GM19238 (cell line): ENCODE results near the gene RUVBL2.

ENCODE experiments used
- DNase-seq: peaks from one replicate; pipeline ENCODE4 v3.0.0; 2011; ENCODE audit warnings: low spot score; ENCODE audit not compliant: insufficient read length

The RUVBL2 gene

DNA sequence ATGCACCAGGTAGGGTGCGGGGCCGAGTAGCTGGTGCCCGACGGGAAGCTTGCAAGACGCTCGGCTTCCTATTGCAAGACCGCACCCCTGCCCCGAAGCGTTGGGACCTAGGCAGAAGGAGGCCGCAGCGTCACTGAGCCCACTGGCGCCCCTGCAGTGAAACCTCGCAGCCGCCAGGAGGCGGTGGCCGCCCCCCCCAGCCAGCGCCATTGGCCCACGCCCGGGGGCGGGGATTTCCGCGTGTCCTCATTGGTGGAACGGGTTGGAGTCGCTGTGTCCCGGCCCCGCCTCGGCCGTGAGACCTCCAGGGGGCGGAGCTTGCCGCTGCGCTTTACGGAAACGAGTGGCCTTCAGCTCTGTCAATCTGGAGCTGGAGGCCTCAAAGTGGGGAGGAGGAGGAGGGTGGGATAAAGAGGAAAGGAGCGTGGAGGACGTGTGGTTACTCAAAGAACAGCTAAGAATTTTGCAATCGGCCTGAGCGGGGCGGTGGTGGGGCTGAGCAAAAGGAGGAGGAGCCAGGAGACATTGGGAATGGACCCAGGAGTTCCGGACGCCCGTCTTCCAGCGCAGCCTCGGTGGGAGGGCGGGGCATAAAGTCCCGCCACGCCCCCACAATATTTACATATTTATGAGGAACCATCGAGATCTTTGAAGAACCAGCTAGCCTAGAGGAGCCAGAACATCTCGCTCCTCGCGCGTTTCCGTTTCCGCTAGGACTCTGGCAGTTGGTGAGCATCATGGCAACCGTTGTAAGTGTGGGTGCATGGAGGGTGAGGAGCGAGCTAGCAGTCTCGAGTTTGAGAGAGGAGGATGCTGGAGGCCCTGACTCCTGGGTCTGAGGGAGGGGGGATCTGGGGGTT lies at the start of gene RUVBL2, which contains the start of gene GYS1:
RUVBL2 (plus strand) TSS at position 713 of the 860 bp plus-strand sequence; CDS start at position 738, 25 bp downstream.
GYS1 (minus strand) TSS at position 135 of the 860 bp plus-strand sequence. CDS start 197 bp downstream, outside the sequence.
- DNase-seq = peak; percentile 98

DNA sequence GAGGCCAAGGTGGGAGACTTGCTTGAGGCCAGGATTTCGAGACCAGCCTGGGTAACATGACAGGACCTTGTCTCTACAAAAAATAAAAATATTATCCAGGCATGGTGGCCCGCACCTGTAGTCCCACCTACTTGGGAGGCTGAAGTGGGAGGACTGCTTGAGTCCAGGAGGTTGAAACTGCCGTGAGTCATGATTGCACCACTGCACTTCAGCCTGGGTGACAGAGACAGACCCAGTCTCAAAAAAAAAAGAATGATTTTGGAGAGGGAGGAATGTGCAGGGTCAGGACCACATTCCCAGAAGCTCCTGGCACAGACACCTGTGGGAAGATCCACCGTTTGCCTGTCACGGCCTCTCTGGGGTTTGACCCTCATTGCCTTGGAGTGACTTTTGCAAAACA lies 48.3 kb upstream of the RUVBL2 start:
- DNase-seq = no peak

DNA sequence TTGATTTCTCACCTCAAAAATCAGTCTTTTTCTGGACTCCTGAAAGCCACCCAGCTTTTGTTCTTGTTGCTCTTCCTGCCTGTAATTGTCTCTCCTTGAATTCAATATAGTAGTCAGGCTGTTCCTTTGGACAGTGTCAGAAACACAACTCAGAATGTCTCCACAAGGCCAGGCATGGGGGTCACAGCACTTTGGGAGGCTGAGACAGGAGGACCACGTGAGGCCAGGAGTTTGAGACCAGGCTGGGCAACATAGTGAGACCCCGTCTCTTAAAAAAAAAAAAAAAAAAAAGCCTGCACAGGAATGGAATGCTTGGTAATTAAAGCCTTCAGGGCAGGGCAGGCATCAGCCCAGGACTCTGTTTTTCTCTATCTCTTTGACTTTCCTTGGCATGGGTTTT lies 47.9 kb upstream of the RUVBL2 start:
- no peak for DNase-seq

DNA sequence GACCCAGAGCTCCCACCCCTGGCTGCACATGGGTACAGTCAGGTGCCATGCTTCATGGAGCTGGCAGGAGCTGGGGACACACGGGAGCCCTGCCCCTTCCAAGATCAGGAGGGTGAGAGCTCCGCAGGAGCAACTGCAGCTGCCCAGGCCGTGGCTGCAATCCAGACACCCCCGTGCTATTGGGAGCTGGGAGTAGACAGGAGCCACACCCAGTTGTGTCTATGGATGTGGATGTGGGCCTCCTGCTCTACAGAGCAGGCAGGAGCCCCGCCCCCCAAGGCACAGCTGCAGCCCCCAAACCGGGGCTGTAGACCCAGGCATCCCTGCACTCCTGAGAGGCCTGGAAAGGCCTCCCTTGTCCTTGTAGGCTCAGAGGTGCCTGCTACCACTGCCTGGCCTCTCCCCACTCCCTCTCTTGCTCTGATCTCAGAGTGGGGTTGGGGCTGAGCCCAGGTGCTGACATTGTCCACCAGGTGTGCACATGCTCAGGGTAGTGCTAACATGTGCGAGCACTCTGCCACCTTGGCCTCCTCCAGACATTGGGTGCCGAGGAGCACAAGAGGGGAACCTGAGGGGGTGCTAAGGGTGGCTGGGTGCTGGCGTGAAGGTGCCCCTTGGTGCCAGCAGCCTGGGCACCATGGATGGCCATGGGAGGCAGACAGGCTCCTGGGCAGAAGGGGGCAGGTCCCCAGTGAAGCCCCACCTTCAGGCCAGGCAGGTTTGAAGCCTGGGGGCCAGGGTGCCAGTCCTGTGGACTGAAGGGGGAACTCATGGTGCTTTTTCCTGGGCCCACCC lies 47.0 kb upstream of the RUVBL2 start:
- no peak for DNase-seq

DNA sequence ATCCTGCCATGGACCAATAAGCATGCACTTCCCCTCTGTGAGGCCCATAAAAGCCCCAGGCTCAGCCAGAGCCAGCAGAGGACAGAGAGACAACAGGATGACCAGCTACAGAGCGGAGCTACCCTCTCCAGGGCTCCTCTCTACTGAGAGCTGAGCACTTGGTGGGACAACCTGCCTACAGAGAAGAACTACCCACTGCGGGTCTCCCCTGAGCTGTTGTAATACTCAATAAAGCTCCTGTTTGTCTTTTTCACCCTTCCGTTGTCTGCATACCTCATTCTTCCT lies 46.5 kb upstream of the RUVBL2 start:
- no peak for DNase-seq

DNA sequence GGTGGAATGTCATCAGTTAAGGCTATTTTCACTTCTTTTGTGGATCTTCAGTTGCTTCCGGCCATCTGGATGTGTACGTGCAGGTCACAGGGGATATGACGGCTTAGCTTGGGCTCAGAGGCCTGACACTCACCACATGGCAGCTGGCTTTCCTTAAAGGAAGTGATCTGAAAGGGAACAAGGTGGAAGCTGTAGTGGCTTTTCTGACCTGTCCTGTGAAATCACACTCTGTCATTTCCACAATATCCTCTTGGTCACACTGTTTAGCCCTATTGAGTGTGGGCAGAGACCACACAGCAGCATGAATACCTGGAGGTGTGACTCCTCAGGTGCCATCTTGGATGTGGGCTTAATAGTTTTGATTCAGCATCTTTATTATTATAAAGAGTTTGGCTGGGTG lies 43.5 kb upstream of the RUVBL2 start:
- DNase-seq = no peak

DNA sequence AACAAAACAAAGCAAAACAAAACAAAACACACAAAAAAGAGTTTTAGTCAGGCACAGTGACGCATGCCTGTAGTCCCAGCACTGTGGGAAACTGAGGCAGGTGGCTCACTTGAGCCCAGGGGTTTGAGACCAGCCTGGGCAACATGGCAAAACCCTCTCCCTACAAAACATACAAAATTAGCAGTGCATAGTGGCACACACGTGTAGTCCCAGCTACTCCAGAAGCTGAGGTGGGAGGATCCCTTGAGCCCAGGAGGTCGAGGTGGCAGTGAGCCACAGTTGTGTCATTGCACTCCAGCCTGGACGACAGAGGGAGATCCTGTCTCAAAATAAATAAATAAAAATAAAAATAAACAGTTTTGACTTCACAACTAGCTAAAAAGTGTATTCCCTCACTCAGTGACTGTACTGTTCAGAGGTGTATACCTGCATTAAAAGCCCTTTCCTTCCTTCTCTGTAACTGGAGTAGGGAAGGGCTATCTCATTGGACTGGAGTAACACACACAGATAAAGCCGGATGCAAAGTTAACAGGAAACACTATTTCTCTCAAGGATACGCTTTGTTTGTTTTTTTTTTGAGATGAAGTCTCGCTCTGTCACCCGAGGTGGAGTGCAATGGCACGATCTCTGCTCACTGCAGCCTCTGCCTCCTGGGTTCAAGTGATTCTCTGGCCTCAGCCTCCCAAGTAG lies 42.7 kb upstream of the RUVBL2 start:
- DNase-seq = no peak

DNA sequence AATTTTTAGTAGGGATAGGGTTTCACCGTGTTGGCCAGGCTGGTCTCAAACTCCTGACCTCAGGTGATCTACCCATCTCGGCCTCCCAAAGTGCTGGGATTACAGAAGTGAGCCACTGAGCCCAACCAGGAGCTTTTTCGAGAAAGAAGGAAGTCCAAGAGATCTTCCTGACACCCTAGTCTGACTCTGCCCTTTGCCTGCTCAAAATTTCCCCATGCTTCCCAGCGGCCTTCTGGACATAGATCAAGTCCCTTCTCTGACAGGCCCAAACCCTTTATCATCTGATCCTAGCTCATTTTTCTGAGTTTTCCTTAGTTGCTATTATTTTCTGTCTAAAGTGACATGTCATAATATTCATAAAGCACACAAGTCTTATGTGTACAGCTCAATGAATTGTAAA lies 40.5 kb upstream of the RUVBL2 start:
- DNase-seq = no peak

DNA sequence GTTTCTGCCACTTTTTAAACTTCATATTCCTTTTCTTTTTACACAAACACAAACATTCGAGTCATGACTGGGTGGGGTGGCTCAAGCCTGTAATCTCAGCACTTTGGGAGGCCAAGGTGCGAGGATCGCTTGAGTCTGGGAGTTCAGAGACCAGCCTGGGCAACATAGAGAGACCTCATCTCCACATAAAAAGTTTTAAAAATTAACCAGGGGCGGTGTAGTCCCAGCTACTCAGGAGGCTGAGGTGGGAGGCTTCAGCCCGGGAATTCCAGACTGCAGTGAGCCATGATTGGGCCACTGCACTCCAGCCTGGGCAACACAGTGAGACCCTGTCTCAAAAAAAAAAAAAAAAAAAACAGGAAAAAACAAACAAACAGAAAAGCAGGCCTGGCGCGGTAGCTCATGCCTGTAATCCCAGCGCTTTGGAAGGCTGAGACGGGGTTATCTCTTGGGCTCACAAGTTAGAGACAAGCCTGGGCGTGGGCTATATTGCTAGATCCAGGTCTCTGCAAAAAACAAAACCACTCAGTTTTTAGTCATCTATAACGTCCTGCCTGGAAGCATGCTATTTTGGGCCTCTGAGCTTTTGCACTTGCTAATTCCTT lies 39.6 kb upstream of the RUVBL2 start:
- DNase-seq = no peak

DNA sequence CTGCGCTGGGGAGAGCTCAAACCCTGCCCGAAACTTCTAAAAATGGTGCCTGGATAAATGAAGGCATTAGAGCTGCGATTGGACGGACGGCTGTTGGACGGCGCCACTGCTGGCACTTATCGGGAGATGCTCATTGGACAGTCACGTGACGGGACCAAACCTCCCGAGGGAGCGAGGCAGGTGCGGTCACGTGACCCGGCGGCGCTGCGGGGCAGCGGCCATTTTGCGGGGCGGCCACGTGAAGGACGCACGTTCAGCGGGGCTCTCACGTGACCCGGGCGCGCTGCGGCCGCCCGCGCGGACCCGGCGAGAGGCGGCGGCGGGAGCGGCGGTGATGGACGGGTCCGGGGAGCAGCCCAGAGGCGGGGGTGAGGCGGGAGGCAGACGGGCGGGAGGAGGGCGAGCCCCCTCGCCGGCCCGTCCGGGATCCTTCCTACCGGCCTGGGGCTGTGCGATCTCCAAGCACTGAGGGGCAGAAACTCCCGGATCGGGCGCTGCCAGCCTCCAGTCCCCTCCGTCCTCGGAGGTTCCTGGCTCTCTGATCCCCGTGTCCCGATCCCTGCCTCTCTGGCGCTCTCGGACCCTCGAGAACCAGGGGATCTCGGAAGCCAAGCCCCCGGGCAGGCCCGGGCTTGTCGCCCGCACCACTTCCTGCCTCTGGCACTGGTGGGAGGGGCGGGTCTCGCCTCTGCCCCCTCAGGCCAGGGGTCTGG lies 38.9 kb upstream of the RUVBL2 start, which contains the start of gene BAX:
BAX (plus strand) TSS at position 281 of the 713 bp plus-strand sequence; CDS start at position 335, 54 bp downstream.
- DNase-seq = peak; percentile 97

DNA sequence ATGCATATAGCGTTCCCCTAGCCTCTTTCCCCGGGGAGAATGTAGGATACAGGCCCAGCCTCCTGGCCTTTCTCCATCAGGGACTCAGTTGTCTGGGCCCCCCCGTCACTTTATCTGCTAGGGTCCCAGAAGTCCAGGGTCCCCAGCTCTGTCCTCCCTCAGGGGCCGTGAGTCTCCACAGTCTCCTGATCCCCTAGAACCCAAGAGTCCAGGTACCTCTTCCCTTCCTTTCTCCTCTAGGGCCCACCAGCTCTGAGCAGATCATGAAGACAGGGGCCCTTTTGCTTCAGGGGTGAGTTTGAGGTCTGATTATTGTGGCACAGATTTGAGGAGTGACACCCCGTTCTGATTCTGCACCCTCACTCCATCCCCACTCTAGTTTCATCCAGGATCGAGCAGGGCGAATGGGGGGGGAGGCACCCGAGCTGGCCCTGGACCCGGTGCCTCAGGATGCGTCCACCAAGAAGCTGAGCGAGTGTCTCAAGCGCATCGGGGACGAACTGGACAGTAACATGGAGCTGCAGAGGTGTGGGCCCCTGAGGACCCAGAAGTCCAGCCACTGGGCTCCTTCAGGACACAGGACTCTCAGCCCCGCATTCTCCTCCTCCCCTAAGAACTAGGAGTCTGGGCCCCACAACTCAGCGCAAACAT lies 38.3 kb upstream of the RUVBL2 start:
- no peak for DNase-seq

DNA sequence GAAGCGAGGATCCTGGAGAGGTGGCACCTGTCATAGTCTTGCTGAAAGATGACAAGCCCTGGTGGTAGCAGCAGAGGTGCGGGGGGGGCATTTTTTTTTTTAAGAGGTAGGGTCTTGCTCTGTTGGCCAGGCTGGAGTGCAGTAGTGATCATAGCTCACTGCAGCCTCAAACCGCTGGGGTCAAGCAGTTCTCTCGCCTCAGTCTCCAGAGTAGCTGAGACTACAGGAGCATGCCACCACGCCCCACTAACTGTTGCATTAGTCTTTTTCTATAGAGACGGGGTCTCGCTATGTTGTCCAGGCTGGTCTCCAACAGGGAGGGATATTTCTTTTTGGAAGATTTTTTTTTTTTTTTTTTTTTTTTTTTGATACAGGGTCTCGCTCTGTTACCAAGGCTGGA lies 35.7 kb upstream of the RUVBL2 start:
- no peak for DNase-seq

DNA sequence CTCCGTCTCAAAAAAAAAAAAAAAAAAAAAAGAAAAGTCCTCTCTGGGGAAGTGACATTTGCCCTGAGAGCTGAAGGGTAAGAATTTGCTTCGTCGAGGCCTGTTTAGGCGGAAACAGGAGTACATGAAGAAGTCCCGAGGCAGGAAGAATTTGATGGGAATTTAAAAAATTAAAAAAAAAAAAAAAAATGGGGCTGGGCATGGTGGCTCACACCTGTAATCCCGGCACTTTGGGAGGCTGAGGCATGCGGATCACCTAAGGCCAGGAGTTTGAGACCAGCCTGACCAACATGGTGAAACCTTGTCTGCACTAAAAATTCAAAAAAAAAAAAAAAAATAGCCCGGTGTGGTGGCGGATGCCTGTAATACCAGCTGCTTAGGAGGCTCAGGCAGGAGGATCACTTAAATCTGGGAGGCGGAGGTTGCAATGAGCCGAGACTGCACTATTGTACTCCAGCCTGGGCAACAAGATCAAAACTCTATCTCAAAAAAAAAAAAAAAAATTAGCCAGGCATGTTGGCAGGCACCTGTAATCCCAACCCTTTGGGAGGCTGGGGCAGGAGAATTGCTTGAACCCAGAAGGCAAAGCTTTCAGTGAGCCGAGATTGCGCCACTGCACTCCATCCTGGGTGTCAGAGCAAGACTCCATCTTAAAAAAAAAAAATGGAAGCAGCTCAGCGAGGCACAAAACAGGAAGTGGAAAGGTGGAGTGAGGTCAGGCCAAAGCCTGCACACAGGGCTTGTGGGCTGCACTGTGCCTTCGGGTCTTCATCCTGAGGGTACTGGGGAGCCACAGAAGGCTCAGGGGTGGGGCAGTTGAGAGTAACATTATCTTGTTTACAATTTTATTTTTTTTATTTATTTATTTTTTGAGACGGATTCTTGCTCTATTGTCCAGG lies 34.1 kb upstream of the RUVBL2 start:
- no peak for DNase-seq

DNA sequence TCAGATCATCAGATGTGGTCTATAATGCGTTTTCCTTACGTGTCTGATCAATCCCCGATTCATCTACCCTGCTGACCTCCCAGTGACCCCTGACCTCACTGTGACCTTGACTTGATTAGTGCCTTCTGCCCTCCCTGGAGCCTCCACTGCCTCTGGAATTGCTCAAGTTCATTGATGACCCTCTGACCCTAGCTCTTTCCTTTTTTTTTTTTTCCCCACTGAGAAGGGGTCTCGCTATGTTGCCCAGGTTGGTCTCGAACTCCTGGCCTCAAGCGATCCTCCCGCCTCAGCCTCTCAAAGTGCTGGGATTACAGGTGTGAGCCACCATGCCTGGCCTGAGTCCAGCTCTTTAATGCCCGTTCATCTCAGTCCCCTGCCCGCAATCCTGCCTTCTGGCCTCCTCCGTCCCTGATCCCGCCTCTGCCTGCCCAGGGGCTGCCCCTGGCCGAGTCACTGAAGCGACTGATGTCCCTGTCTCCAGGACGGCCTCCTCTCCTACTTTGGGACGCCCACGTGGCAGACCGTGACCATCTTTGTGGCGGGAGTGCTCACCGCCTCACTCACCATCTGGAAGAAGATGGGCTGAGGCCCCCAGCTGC lies 32.5 kb upstream of the RUVBL2 start:
- DNase-seq = no peak

DNA sequence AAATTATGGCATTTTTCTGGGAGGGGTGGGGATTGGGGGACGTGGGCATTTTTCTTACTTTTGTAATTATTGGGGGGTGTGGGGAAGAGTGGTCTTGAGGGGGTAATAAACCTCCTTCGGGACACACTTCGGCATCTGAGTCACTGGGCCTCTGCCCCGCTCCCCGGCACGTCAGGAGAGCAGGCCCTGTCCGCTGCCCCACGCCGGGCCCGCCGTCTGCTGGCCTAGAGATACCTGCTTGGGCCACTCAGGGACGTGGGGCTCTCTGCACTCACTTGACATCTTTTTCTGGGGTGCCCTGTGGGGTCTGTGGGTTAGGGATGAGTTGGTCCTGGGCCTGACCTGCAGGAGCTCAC lies 32.0 kb upstream of the RUVBL2 start:
- no peak for DNase-seq

DNA sequence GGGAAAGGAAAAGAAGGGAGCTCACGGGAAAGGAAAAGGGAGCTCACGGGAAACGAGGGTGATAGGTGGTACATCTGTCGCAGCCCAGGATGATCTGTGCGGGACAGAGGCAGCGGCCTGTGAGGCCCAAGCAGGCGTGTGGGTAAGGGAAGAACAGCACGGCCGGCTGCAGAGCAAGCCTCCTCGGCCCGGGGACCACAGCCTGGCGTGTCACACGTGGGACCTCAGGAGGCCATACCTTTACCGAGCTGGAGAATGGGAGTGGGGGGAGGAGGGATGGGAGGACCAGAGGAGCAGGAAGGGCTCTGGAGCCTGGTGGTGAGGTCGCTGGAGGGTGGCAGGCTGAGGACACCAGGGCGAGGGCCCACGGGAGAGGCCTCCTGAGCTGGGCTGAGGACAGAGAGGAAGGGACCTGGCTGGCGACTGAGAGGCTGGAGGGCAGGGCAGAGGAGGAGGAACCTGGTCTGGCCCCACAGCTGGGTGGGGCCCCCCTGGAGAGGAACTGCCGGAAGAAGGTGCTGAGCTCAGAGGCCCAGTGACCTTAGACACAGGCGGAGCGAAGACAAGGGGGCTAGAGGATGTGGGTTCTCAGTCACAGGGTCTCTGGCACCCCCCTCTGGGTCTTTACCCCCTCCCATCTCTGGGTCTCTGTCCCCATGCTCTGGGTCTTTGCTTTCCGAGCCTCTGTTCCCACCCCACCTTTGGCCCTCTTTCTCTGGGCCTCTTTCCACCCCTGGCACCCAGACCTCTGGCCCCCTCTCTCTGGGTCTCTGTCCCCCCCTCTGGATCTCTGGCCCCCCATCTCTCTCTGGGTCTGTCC lies 31.4 kb upstream of the RUVBL2 start:
- DNase-seq = peak; percentile 77

DNA sequence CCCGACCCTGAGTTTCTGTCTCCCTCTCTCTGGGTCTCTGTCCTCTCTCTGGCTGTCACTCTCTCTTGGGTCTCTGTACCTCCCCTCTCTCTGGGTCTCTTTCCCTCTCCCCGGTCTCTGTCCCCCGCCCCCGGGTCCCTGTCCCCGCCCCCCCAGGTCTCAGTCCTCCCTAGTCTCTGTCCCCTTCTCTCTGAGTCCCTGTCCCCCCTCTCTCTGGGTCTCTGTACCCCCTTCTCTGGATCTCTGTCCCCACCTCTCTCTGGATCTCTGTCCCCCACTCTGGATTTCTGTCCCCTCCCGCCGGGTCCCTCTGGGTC lies 30.9 kb upstream of the RUVBL2 start:
- DNase-seq = no peak
